Right hindlimb (tissue), 1 donor: ENCODE results near the gene TNFRSF8.

Experiments used
- DNase-seq: peaks from one replicate; pipeline ENCODE4 v3.0.0-alpha.2; 2018

The TNFRSF8 gene

DNA sequence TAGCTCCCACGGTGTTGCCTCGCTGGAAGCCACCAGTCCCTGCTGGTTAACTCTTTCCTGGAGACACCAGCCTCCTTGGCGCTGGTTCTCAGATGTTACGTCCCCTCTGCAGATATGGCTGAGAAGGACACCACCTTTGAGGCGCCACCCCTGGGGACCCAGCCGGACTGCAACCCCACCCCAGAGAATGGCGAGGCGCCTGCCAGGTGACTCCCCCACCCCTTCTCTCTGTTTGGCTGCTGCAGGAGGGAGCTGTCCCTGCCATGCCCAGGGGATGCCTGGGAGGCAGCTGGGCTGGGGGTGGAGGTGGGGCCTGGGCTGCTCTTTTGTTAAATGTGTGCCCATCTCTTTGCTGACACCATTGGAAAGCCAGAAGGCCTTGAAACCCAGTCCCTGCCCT lies 60.1 kb downstream of the TNFRSF8 start:
- DNase-seq: no peak

DNA sequence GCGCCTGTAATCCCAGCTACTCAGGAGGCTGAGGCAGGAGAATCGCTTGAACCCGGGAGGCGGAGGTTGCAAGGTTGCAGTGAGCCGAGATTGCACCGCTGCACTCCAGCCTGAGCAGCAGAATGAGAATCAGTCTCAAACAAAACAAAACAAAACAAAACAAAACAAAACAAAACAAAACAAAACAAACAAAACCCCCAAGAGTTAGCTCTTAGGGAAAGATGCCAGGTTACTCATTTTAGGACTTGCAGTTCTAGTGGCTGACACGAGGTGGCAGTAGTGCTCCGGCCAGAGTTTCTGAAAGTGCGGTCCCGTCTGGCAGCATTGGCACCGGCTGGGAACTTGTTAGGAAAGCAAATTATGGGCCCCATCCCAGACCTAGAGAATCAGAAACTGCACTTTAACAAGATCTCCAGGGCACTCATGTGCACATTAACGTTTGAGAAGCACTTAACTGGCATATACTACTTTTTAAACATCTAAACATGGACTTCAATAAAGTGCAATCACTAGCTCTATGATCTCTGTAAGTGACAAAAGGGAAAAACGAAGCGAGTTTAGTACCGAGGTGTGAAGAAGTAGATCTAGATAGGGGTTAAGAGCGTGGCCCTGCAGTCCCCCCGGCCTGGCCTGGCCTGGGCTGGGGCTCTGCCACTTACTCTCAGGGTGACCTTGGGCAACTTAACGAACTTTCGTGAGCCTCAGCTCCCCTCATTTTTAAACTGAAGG lies 61.8 kb downstream of the TNFRSF8 start:
- peak; percentile 79 for DNase-seq

DNA sequence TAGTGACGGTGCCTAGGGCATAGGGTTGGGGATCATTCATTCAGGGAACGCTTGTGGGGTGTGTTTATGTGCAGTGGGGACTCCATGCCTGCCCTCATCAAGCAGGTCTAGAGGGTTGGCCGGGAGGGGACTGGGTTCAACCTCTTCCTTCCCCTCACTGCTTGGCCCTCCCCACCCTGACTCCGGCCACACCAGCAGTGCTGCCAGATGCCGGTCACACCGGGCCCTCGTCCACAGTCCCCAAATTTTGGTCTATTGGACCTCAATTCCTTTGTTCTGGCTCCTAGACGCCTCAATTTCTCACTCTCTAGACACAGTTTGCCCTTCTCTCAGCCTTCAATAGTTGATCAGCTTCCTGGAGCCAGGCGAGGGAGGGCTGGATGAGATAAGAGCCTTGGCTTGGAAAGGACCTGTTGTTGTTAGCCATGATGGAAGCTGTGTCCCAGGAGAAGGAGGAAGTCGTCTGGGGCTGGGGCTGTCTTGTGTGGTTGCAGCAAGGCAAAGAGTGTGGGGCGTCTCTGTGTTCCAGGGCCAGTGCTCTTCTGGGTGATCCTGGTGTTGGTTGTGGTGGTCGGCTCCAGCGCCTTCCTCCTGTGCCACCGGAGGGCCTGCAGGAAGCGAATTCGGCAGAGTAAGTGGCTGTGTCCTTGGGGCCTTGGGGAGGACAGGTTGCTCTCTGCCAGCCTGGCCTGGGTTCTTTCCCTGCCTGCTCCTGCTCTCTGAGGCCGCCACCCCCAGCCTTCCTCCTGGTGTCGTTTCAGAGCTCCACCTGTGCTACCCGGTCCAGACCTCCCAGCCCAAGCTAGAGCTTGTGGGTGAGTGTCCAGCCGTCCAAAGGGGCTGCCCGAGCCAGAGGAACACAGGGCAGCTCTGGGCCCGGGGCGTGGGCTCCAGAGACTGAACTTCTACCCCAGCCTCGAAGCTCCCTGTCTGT lies 62.6 kb downstream of the TNFRSF8 start:
- no peak for DNase-seq

DNA sequence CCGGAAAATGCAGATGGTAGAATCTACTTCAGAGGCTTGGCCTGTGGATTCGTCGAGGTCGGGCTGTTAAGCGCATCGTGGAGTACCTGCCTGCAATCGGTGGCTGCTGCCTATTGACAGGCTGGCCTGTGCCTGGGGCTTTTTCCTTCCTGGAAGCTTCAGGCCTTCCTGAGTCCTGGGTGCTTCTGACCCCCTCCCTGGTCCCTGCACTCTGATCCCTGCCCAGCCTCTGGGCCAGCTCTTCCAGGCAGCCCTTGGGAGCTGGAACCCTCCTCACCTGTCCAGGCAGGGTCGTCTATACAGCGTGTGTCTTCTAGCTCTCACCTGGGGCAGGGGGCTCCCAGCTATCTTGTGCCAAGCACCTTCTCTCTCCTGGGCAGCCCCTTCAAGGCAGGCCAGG lies 63.7 kb downstream of the TNFRSF8 start:
- no peak for DNase-seq

DNA sequence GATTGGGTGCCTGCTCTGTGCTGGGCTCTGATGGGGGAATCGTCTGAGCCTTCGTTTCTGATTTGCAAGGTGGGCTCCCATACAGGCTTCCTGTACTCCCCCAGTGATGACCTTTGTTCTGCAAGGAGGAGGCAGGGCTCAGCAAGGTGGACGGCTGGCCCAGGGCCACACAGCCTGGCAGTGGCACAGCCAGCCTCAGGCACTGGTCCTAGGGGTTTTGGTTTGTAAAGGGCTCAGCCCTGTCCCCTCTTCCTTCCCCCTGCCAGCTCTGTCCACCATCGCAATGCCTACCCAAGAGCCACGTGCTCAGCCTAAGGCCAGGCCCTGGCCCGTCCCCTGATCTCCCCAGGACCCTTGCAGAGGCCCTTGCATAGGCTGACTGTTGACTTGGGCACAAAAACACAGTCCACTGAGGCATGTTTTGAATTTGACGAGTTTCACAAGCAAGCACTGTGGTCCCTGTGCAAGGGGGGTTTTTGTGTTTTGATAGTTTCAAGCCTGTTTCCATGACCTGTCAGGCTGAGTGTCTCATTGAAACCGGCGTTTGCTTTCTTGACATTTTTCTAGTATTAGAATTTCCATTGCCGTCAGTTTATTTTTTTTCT lies 64.2 kb downstream of the TNFRSF8 start:
- DNase-seq: no peak

DNA sequence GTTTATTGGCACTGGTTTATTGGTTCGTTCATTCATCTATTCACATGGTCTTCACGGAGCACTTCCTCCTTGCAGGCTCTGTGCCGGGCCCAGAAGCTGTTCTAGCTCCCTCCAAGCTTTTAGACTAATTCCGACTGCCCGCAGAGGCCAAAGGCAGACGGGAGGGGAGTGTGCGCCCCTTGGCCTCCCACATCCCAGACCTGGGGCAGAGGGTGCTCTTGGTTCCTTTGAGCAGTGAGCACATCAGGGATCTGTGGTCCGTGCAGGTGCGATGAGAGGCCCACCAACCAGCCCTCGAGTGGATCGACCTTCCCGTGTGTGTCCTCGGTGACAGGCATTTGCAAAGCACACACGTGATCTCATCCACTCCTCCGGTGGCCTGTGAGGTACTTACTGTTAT lies 65.0 kb downstream of the TNFRSF8 start:
- no peak for DNase-seq

DNA sequence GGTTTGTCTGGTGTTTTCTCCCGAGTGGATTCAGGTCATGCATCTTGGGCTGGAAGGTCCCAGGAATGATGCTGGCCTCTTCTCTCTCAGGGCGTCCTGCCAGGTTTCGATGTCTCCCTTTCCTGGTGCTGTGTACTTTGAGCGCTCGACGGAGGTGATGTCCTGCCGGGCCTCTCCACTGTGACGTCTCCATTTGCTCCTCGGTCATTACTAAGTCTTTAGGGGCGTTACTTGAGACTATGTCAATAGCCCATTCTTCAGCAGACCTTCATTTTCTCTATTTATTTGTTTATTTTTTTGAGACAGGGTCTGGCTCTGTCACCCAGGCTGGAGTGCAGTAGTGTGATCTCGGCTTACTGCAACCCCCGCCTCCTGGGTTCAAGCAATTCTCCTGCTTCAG lies 66.5 kb downstream of the TNFRSF8 start:
- DNase-seq: no peak

DNA sequence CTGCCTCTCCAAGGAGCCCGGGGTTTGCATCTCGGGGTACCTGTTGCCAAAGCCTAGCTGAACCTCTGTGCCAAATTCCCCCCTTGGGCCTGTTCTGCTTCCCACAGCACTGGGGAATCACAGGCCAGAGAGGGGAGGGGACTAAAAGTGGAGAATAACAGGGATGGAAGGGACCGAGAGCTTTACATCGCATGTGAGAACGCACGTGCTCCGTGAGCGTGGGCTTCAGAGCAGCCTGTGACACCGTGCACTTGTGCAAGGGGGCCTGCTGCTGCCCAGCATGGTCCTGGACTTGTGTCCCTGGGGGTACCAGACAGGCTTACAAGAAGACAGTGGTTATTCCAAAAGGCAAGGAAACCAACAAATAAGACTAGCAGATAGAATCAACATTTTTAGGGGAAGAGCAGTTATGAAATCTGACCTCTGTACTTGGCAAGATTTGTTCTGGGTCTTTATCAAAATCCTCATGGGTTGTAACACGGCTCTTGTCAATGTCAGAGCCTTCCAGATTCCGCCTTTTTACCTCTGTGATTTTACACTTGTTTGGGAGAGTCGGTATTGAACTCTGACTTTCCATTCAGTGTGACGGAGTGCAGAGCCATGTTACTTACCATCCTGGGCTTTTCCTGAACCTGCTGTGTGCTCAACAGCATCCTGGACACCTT lies 67.5 kb downstream of the TNFRSF8 start:
- no peak for DNase-seq

DNA sequence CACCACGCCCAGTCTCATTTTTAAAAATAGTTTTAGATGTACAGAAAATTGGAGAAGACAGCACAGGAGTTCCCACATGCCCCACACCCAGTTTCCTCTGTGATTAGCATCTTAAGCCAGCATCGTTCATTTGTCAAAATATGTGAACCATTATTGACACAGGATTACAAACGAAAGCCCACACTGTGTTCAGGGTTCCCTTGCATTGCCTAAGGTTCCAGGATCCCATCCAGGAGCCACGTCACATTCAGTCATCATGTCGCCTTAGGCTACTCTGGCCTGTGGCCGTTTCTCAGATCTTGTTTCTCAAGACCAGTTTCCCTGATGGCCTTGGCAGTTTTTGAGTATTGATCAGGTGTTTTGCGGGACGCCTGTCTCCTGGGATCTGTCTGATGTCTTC lies 69.0 kb downstream of the TNFRSF8 start:
- no peak for DNase-seq

DNA sequence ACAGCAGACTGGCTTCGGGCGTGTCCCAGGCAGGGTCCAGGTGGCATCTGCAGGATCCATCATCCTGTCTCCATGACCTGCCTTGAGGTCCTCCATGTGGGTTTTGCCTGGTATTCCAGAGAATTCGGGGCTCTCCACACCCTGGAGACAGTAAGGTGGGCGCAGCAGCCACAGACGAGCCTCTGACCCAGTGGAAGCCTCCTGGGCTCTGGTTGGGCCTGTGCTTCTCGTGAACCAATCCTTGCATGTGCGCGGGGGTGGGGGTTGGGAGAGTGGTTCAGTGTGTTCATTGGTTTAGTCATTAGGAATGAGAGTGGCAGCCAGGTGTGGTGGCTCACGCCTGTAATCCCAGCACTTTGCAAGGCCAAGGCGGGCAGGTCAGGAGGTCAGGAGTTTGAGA lies 71.6 kb downstream of the TNFRSF8 start:
- DNase-seq: no peak

DNA sequence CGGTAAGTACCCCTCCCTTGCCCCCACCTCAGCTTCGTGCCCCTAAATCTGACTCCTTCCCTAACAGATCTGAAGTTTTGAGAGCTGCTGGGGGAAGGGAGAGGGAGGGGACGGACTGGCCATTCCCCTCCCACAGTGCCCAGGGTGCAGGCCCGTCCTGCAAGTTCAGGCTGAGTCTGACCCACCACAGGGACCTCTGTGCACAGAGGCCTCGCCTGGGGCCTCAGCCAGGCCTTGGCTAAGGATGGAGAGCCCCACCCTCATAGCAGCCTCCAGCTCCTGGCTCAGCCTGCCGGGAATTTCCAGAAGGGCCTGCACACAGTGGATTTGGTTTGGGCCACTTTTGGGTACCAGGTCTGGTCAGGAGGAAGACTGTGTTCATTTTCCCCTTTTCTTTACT lies 72.5 kb downstream of the TNFRSF8 start:
- DNase-seq: no peak

DNA sequence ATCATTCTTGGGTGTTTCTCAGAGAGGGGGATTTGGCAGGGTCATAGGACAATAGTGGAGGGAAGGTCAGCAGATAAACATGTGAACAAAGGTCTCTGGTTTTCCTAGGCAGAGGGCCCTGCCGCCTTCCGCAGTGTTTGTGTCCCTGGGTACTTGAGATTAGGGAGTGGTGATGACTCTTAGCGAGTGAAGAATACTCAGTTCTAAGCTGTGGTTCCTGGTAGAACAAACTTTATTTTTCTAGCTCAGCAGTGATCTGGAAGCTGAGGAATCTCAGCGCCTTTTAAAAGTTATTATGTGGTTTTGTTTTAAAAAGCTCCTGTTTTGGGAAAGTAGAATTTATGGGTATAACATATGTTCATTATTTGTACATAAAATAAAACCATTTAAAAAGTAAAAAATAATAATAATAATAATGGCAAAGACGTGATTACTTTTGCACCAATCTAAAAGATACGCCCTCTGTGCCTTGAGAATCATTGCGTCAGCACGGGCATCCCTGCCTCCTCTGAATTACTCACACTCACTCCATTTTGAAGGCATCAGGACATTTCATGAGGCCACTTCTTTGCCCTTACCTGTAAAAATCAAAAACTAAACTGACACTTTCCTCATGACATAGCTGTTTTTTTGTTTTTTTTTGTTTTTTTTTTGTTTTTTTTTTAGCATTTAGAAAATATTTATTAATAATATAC lies 74.0 kb downstream of the TNFRSF8 start:
- DNase-seq: no peak

DNA sequence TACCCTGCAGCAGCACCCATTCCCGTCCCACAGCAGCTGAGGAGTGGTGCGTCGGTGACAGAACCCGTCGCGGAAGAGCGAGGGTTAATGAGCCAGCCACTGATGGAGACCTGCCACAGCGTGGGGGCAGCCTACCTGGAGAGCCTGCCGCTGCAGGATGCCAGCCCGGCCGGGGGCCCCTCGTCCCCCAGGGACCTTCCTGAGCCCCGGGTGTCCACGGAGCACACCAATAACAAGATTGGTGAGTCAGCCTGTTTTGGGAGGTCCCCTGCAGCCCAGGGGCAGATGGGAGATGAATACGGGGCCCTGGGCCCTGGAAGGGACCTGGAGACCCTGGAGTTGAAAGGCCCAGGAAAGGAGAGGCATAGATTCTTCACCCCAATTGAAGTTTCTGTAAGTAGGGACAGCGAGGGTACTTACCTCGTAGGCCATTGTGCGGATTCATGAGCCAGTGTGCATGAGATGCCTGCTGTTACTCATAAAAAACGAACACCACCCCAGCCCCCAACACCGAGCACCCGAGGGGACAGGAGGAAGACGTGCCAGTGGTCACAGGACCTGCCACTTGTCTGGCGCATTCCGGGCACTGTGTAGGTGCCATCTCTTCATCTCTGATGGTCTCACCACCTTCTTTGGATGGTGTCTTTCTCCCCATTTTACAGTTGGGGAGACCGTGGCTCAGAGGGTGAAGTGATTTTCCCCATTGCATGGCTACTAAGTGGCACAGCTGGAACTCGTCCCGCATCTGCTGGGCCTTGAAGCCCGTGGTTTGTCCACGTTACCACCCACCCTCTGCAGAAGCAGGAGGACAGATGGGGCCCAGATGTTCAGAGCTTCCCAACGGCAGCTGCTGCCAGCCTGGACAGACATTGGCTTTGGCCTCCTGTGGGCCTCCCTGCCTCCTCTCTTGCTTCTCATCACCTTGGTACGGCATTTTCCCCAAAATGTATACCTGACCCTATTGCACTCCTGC lies 75.4 kb downstream of the TNFRSF8 start:
- no peak for DNase-seq

DNA sequence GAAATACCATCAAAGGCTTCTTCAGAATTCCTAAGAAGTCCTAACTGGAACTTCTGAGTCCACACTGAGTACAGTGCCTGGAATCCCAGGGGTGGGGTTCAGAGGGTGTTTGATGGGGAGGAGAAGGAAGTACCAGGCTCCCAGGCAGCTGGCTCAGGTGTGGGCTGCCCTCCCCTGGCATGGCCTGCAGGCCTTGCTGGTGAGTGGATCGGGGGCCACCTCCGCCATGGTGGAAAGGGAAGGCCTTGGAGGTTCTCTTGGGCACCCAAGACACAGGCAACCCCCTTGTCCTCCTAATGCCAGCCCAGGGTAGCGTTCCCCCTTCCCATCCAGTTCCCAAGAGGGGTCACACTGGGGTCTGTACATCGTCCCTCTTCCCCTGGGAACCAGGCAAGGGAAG lies 76.9 kb downstream of the TNFRSF8 start:
- no peak for DNase-seq

DNA sequence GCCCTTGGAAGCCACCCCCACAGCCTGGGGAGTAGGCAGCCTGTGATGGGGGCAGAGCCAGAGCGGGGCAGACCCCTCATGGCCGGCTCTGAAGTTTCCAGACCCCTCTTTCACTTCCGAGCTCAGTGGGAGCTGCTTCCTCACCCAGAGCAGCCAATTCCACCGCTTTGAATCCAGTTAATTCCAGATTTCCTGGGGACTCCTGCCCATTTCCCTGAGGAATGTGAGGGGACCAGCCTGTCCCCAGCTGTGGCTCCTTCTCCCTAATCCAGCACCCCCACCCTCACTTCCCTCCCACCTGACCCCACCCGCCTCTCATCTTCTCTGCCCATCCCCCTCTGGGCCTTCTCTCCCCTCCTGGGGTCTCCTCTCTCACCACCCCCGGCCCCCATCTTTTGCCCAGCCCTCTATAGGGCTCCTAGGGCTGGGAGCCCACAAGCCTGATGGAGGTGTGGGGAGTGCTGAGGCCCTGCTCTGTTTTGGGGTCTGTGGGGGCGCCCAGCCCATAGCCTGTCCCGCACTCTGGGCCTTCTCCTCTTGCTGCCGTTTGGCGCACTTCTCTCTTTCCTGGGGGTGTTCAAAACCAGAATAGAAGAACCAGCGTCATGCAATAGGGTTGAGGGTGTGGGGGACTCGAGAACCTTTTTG lies 77.5 kb downstream of the TNFRSF8 start:
- no peak for DNase-seq

DNA sequence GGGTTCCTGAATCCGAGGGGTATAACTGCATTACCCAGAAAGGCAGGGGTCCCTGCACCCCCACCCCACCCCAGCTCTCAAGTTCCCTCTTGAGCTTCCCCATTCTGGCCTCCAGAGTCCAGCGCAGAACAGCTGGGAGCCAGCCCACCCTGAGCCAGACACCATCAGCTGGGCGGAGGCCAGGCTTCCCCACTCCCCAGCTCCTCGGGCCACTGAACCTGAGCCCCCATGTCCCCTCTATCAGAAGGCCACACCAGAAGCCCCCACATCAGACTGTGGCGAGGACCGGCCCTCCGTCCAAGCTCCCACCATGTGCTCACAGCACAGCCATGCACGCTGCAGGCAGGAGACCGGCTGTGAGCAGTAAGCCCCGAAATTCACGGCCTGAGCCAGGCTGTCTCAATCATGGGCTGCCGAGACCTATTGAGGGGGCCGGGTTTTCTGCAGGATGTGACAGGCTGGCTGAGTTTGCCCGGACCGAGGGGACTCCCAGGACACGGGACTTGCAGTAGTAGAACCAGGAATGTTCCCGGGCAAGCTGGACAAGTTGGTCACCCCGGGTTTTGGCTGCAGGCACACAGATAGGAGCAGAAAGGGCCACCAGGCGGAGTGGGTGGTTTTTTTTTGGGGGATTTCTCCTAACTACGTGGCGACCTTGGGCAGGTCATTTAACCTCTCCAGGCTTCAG lies 78.2 kb downstream of the TNFRSF8 start:
- DNase-seq: no peak

DNA sequence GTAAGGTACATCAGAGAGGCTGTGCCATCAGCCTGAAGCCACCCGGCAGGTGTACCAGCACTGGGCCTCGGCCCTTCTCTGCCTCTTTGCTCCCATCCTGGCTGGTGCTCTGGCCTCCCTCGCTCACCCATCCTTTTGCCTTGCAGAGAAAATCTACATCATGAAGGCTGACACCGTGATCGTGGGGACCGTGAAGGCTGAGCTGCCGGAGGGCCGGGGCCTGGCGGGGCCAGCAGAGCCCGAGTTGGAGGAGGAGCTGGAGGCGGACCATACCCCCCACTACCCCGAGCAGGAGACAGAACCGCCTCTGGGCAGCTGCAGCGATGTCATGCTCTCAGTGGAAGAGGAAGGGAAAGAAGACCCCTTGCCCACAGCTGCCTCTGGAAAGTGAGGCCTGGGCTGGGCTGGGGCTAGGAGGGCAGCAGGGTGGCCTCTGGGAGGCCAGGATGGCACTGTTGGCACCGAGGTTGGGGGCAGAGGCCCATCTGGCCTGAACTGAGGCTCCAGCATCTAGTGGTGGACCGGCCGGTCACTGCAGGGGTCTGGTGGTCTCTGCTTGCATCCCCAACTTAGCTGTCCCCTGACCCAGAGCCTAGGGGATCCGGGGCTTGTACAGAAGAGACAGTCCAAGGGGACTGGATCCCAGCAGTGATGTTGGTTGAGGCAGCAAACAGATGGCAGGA lies 79.2 kb downstream of the TNFRSF8 start:
- peak; percentile 35 for DNase-seq

DNA sequence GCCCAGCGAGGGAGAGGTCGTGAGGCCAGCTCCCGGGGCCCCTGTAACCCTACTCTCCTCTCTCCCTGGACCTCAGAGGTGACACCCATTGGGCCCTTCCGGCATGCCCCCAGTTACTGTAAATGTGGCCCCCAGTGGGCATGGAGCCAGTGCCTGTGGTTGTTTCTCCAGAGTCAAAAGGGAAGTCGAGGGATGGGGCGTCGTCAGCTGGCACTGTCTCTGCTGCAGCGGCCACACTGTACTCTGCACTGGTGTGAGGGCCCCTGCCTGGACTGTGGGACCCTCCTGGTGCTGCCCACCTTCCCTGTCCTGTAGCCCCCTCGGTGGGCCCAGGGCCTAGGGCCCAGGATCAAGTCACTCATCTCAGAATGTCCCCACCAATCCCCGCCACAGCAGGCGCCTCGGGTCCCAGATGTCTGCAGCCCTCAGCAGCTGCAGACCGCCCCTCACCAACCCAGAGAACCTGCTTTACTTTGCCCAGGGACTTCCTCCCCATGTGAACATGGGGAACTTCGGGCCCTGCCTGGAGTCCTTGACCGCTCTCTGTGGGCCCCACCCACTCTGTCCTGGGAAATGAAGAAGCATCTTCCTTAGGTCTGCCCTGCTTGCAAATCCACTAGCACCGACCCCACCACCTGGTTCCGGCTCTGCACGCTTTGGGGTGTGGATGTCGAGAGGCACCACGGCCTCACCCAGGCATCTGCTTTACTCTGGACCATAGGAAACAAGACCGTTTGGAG lies 80.0 kb downstream of the TNFRSF8 start:
- DNase-seq: no peak

DNA sequence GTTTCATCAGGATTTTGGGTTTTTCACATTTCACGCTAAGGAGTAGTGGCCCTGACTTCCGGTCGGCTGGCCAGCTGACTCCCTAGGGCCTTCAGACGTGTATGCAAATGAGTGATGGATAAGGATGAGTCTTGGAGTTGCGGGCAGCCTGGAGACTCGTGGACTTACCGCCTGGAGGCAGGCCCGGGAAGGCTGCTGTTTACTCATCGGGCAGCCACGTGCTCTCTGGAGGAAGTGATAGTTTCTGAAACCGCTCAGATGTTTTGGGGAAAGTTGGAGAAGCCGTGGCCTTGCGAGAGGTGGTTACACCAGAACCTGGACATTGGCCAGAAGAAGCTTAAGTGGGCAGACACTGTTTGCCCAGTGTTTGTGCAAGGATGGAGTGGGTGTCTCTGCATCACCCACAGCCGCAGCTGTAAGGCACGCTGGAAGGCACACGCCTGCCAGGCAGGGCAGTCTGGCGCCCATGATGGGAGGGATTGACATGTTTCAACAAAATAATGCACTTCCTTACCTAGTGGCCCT lies 80.6 kb downstream of the TNFRSF8 start:
- peak; percentile 53 for DNase-seq
